ENCODE results near the gene FNDC5.

The FNDC5 gene

DNA sequence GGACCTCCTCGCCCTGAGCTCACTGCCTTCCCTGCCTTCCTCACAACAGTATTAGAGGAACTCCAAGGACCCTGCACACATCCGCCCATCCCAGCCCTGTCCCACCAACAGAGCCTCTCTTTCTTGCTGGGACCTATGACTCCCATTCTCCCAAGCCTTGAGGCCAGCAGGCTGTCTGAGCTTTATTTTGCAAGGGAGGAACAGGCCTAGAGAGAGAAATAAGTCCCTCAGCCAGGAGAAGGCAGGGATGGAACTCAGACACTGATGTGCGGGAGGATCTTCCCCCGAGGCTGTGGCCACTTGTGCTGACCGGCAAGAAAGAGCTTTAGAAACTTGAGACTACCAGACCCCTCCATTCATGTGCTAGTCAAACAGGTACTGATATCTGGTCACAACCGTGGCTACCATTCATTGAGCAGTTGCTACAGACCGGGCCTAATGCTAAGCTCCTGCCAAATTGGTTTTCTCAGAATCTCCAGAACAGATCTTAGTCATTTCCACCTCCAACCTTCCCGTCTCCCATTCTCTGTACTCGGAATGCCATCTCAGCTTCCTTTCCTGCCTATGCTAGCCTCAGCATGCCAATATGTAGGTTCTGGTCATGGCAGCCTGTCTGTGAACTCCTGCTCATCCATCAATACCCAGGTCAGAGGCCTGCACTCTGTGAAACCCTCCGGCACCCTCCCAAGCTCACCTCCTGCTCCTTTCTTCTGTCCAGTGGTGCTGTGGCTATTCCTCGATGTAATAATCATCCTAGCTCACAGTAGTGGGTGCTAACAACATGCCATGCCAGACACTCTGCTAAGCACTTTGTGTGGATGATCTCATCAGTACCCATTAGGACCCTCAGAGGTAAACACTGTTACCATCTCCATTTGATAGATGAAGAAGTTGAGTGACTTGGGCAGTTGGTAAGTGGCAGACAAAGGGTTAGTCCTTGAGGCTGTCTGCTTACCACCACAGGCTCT is 26.7 kb upstream of the FNDC5 start:
- no peak for DNase-seq

DNA sequence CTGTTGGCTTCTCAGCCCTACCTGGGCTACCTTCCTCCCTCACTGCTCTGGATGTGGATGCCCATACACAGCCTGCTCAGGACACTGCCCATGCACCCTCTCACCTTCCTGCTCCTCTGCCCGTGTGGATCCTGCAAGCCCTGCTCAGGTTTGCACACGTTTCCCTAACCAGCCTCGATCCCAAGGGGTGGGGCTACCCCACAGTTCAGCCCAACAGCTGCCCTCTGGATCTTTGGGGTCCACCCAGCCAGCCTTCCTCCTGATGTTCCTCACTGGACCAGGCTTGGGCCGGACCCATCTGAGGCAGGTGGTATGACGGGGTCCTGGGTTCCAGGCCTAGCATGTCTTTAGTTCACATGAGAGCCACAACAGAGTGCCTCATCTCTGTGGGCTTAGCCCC is 25.7 kb upstream of the FNDC5 start:
- DNase-seq = no peak

DNA sequence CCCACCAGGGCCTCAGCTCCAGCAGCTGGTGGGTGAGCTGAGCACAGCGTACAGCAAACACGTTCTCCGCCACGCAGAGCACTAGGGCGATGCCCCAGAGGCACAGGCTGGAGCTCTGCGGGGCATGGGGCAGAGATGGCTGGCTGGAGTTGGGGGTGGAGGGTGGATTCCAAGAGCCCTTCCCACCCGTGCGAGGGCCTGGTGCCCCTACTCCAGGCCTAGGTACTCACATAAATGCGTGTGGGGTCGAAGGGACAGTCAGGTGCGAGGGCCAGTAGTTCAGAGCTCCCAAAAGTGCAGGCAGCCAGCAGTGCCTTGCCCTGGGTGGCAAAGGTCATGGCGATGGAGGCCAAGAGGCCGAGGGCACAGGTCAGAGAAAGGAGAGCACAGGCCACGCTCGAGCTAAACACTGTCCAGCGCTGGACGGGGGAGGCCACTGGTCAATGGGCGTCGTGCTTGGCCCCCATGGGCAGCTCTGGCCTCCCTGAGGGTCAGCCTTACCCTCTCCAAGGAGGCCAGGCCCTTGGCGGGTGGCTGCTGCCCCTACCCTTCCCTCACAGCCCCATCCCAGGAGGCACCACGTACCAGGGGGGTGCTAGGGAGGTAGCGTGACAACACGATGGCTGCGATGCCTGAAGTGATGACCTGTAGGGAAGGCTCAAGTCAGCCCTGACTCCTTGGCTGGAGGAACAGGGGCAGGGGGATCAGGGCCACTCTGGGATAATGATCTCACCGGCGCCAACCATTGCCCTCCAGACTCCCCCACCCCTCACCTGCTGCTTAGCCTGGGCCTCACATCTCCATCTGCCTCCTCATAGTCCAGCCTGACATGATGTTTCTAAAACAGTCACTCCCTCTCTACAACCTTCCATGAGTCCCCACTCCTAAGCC is 24.9 kb upstream of the FNDC5 start:
- DNase-seq = no peak

DNA sequence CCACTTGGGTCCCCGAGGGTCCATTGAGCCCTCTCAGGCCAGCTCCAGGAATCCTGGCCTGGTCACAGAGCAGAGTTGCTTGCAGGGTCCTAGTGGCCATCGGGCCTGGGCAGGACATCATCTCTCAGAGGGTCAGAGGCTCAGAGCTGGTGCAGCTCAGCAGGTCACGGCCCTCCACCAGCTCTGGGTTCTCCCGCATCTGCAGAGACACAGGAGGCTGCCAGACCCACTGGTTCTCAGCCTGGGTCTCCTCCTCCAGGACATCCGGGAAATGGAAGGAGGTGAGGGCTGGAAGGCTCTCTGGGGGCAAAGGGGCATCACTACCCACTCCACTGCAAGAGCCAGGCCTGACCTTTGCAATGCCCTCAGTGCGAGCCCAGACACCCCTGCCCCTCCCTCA is 24.0 kb upstream of the FNDC5 start:
- no peak for DNase-seq

DNA sequence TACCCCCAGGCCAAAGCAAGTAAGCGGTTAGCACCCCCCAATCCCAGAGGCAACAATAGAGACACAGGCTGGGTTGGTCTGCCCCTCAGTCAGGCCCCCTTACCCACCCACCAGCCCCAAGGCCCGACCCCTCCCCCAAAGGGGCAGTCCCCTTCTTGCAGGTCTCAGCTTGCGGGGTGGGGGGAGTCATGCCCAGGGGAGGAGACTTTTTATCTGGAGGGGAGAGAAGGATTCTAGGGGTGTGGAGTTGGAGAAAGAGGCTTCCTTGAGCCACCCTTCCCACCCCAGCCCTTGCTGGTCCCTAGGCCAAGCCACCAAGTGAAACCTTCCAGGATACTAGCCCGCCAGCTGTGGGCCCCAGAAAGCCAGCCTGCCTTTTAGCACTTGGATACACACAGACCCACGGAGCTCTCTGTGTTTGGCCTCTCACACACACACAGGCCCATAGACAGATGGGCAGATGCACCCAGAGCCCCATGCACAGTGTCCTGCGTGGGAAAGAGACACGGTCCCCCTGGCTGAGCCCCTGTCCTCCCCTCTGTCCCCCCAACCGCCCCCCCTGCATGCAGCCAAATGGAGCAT is 23.4 kb upstream of the FNDC5 start:
- no peak for DNase-seq

DNA sequence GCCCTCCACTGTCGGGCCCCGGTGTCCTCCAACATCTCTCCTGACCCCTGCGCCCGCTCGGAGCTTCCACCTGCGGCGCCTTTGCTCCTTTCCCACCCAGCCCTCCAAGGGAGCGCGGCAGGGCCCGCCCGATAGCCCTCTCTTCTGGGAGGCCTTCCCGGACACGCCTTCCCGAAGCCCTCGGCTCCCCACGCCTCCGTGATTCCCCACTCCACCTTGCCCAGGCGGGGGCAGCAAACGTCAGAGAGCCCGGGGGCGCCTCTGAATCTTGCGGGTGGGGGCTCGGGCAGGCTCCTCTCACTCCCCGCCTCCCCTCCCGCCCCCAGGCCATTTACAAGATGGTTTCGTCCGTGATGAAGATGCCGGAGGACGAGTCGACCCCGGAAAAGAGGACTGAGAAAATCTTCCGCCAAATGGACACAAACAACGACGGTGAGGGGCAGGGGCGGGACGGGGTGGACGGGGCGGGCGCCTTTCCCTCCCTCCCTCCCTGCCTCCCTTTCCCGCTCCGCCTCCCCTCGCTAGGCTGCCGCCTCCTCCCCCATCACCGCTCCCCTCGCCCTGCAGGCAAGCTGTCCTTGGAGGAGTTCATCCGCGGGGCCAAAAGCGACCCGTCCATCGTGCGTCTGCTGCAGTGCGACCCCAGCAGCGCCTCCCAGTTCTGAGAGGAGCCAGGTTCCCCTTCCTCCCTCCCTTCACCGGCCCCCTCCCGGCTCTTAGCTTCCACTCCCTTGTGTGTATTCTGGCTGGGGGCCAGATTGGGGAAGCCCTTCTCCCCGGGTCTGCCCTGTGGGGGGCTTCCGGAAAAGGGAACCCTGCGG is 22.7 kb upstream of the FNDC5 start:
- DNase-seq = no peak

DNA sequence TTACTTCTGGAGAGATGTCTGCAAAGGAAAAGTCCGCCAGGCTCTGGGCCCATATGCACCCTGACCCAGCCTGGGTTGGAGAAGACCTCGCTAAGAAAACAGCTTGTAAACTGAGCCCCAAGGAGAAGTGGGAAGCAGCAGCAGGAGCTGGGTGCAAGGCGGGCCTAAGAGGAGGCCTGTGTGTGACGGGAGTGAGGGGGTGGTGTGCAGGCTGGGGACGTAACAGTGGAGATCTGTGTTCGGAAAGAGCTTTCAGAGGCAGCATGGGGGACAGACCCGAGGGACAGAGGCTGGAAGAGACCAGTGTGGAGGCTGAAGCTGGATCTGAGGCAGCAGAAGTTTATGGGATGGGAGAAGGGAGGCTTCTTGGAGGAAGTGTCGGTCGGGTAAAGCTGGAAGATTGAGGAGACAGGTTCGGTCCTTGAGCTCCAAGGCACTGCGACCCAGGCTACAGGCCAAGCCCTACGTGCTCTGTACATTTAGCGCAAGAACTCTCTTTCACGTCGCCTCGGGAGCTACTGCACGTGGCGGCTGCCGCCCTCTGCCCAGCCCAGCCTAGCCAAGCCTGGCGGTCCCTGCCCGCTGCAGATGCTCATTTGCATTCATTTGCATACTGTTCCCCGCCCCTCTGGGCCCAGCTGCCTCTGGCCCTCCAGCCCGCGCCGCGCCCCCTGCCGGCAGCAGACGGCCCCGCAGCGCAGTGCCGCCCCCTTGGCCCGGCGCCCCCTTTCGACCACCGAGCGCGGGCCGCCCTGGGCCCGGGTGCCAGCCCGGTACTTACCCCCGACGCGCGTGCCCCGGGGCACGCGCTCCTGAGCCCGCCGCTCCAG is 21.9 kb upstream of the FNDC5 start:
- no peak for DNase-seq

DNA sequence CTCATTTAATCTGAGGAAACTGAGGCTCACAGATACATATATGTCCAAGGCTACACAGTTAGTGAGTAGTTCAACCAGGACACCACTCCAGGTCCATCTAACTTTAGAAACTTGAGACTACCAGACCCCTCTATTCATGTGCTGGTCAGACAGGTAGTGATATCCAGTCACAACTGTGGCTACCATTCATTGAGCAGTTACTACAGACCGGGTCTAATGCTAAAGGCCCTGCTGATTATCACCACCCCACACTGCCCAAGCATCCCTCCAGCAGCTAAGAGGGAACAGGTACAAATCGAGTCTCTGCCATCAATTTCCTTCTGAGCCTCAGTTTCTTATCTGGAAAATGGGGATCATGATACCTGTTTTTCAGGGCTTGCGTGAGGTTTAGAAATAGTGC is 20.9 kb upstream of the FNDC5 start:
- DNase-seq = no peak

DNA sequence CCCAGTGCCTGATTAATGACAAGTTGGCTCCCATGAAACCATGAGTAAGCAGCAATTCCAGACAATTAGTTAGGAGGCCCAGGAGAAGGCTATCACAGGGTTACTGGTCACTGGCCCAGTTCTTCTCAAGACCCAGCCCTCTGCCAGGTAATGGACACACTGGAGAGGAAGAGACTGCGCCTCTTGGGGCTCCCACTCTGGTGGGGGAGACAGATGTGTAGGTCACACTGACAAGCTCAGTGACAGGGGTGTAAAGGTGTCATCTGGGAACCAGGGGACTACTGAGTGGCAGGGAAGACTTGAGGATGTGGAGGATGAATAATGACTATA is 20.5 kb upstream of the FNDC5 start:
- no peak for DNase-seq

DNA sequence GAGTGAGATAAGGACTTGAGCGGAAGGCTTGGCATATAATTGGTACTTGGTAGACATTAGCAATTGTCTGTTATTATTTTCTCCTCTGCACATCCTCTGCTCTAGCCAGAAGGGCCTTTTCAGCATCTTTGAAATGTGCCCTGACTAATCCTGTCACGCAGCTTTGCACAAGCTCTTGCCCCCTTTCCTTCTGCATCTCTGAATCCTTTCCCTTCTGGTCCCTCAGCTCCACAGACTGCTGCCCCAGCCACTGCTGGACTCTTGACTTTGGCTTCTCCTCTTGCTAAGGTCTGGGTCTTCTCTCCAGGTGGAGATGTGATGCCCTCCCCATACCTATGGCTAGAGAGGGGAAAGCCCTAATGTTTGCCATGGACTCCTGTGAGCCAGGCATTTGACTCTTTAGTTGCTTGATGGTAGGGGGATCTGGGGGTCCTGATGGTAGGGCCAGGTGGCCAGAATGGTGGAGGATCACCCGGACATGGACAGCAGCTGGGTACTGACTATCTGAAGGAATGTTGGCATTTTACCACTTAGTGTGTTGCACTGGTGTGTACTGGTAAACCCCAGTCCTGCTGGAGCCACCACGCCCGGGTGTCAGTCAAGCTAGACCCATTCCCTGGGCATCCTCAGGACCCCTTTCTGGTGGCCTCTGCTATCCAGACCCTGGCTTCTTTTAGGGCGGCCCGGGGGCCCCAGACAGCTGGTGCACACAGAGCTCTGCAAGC is 20.0 kb upstream of the FNDC5 start:
- no peak for DNase-seq

DNA sequence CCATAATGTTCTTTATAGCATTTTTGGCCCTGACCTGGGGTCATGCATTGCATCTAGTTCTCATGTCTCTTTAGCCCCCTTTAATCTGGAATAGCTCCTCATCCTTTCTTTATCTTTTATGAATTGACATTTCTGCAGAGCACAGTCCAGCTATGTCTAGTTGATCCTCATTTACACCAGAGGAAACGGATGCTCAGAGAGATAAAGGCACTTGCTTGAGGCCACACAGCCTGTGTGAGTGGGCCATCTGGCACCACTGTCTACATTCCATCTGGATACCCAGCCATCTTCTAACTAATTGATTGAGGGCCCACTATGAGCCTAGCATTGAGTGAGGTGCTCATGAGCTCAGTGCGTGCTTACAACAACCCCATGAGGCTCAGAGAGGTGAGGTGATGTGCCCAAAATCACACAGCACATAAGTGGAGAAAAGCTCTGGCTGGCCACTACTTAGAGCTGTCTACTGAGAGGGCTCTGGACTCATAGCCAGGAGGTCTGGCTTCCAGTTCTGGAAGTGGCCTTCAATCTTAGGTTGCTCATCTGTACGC is 19.1 kb upstream of the FNDC5 start:
- no peak for DNase-seq

DNA sequence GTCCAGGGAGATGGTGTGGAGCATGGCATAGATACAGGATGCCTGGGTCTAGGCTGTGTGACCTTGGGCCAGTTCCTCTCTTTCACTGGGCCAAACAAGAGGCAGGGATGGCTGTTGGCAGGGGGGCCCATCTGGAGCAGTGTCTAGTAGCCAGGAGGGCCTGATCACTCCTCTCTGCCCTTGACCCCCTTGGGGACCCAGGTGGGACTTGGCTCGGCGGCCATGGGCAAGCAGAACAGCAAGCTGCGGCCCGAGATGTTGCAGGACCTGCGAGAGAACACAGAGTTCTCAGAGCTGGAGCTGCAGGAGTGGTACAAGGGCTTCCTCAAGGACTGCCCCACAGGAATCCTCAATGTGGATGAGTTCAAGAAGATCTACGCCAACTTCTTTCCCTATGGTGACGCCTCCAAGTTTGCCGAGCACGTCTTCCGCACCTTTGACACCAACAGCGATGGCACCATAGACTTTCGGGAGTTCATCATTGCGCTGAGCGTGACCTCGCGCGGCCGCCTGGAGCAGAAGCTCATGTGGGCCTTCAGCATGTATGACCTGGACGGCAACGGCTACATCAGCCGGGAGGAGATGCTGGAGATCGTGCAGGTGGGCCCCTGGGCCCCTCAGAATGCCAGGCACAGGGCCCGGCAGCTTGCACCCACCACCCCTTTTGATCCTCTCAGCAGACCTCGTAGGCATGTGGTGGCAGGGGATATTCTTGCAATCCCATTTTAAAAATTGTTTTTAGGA is 18.1 kb upstream of the FNDC5 start:
- DNase-seq = no peak

DNA sequence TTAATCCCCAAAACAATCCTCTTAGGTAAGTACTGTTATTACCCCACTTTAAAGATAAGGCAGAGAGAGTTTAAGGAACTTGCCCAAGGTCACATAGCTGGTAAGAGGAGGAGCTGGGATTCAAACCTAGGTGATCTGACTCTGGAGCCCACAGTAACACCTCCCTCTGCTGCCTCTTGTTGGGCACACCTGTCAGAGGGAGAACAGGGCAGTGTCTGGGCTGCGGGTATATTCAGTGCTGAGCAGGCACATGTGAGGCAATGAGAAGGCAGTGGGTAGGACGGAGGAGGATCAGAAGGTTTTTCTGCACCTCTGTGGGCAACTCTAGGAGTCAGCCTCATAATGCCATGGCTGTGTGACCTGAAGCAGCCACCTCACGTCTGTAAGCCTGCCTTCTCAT is 17.4 kb upstream of the FNDC5 start:
- DNase-seq = no peak

DNA sequence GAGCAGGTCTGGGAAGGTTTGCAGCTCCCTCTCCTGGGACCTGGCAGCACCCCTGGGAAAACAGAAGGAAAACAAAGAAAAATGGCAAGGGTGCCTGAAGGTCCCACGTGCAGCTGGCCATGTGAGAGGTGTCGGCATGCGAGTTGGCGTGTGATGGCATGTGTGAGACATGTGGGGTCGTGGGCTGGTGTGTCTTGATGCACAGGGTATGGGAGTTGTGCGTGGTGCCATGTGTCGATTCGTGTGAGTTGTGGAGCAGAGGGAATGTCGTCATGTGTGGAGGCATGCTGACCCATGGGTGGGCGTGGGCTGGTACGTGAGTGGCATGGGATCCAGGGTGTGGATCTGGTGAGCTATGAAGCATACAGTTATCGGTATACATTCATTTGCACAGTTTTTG is 16.9 kb upstream of the FNDC5 start:
- no peak for DNase-seq

DNA sequence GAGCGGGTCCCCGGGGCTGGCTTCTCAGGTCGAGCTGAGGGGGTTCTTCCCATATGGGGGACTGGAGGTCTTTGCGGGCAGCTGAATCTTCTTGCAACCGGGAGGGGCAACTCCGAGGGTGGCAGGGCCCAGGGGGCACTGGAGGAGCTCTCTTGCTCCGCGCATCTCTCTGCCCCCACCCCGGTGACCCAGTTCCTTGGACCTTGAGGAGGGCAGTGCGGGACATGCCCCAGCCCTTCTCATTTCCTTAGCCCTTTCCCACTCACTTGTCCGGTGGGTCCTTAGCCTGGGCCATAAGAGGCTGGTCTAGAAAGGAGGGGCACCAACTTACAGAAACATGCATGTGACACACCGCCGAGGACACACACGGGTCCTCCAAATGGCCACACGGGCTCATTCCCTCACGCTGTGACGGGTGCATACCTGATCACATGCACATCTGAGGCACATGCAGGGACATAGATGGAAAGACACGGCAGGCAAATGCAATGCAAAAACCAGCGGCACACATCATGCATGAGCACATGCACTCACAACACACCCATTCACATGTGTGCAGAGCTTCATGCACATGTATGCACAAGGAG is 16.2 kb upstream of the FNDC5 start:
- no peak for DNase-seq

DNA sequence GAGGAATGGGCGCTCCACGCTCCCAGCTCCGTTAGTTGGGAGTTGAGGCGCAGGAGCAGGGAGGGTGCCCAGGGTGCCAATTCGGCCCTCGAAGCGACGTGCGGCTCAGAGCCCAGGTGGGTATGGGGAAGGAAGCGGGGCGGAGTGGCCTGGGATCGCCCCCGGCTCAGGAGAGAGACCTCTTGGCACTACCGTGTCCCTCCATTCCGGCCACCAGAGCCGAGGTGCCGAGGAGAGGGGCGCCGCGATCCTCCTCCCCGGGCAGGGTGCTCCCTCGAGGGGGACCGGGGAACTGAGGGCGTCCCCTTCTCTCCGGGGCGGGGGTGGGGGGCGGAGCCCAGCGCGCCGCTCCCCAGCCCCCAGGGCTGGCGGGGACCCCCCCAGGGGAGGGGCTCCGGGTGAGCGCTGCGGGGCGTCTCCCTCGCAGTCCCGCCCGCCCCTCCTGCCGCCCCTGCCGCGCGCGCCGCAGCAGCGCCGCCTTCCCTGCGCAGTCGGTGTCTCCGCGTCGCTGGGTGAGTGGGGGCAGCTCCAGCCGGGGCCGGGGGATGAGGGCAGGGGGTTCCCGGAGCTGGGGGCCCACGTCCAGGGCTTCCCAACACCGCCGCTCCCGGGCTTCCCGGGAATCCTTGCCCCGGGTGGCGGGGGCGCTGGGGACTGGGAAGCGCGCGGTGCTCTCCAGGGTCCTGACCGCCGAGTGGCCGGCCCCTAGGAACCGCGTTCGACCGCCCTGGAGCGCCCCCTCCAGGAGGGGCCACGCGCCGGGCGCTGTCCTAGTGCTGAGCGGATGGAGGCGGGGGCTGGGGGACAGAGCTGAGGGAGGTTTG is 15.5 kb upstream of the FNDC5 start, which contains the start of gene HPCA:
Gene HPCA (plus strand): TSS at position 488 of the 824 bp plus-strand sequence. CDS start 2,408 bp downstream, outside the sequence.
- DNase-seq = no peak

DNA sequence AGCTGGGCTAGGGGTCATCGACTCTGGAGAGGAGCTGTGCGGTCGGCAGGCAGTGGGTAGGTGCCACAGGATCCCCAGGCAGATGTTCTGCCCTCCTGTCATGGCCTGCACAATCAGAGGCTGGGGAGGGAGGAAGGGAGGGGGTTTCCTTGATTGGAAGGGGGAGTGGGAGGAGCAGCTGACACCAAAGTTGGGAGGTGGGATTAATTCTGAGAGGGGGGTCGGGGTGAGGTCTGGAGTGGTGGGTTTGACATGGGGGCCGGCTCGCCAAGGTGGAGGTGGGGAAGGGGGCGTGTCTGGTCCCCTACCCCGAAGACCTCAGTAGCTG is 14.9 kb upstream of the FNDC5 start:
- DNase-seq = no peak

DNA sequence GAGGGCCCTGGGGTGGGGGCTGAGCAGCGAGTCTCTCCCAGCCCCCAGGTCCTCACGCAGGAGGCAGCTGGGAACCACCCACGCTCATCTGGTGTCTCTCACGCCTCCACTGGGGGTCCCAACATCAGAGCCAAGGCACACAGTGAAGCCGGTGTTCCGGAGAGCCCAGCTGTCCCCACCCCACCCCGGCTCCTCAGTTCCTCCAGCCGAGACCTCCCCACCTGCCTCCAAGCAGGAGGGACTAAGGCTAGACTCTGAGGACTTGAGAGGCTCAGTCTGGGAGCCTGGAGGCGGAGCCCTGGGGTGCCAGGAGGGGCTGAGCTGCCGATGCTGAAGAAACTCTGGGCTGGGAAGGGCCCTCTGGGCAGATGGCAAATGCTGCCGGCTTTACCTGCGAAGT is 14.0 kb upstream of the FNDC5 start:
- no peak for DNase-seq

DNA sequence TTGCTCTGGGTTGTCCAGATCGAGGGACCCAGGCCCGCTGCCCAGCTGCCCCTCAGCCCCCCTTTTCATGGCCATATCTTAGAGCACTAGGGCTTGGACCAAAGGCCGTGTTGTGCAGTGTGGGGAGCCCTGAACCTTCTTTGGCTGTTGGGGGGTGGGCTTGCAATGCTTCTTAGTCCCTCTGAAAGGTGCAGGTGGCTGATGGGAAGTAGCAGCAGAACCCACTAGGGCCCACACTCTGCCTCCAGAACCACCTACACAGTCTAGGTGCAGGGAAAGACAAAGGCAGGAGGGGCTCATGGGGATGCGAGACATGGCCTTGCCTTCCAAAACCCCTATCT is 13.3 kb upstream of the FNDC5 start:
- DNase-seq = no peak

All from NCI-H187 treated with DMSO at 0.1 percent for 48 hours (cell line).